Measurements from ENCODE around the gene CARD19. TPM values are rescaled to one million over a fixed set of nuclear protein-coding genes. Genes with fewer than 3 reads are reported as not detected.

CARD19 gene
- total and polyA plus RNA-seq, 2 experiments from 2014 or later: 36.8 to 48.3 TPM

DNA sequence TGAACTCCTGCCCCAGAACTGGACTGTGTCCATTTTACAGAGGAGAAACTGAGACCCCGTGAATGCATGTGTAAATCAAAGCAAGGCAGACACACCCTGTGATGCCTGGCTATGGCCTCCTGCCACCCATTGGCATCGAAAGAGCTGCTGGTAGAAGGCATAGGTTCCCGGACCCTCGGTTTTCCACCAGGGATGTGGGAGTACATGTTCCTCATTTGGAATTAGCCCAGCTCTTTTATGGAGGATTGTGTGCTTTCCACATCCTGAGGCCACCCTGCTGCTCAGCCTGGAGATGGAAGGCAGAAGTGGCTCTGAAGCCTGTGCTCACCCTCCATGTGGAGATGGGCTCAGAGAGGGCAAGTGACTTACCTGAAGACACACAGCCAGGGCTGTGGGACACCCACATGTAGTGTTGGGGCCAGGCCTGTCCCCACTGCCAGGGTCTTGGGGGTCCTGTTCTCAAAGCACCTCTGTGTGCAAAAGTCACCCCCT lies 34.7 kb upstream of the CARD19 start (continued):
- TF ChIP-seq, protein P1, sequence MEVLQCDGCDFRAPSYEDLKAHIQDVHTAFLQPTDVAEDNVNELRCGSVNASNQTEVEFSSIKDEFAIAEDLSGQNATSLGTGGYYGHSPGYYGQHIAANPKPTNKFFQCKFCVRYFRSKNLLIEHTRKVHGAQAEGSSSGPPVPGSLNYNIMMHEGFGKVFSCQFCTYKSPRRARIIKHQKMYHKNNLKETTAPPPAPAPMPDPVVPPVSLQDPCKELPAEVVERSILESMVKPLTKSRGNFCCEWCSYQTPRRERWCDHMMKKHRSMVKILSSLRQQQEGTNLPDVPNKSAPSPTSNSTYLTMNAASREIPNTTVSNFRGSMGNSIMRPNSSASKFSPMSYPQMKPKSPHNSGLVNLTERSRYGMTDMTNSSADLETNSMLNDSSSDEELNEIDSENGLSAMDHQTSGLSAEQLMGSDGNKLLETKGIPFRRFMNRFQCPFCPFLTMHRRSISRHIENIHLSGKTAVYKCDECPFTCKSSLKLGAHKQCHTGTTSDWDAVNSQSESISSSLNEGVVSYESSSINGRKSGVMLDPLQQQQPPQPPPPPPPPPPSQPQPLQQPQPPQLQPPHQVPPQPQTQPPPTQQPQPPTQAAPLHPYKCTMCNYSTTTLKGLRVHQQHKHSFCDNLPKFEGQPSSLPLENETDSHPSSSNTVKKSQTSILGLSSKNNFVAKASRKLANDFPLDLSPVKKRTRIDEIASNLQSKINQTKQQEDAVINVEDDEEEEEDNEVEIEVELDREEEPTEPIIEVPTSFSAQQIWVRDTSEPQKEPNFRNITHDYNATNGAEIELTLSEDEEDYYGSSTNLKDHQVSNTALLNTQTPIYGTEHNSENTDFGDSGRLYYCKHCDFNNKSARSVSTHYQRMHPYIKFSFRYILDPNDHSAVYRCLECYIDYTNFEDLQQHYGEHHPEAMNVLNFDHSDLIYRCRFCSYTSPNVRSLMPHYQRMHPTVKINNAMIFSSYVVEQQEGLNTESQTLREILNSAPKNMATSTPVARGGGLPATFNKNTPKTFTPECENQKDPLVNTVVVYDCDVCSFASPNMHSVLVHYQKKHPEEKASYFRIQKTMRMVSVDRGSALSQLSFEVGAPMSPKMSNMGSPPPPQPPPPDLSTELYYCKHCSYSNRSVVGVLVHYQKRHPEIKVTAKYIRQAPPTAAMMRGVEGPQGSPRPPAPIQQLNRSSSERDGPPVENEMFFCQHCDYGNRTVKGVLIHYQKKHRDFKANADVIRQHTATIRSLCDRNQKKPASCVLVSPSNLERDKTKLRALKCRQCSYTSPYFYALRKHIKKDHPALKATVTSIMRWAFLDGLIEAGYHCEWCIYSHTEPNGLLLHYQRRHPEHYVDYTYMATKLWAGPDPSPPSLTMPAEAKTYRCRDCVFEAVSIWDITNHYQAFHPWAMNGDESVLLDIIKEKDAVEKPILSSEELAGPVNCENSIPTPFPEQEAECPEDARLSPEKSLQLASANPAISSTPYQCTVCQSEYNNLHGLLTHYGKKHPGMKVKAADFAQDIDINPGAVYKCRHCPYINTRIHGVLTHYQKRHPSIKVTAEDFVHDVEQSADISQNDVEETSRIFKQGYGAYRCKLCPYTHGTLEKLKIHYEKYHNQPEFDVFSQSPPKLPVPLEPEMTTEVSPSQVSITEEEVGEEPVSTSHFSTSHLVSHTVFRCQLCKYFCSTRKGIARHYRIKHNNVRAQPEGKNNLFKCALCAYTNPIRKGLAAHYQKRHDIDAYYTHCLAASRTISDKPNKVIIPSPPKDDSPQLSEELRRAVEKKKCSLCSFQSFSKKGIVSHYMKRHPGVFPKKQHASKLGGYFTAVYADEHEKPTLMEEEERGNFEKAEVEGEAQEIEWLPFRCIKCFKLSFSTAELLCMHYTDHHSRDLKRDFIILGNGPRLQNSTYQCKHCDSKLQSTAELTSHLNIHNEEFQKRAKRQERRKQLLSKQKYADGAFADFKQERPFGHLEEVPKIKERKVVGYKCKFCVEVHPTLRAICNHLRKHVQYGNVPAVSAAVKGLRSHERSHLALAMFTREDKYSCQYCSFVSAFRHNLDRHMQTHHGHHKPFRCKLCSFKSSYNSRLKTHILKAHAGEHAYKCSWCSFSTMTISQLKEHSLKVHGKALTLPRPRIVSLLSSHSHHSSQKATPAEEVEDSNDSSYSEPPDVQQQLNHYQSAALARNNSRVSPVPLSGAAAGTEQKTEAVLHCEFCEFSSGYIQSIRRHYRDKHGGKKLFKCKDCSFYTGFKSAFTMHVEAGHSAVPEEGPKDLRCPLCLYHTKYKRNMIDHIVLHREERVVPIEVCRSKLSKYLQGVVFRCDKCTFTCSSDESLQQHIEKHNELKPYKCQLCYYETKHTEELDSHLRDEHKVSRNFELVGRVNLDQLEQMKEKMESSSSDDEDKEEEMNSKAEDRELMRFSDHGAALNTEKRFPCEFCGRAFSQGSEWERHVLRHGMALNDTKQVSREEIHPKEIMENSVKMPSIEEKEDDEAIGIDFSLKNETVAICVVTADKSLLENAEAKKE (CRISPR knock-in tag; IDR thresholded peaks at IDR 0.05): no peak
- TF ChIP-seq NANOG (IDR thresholded peaks at IDR 0.05; ENCODE audit: borderline replicate concordance): no peak
- TF ChIP-seq, protein P2, sequence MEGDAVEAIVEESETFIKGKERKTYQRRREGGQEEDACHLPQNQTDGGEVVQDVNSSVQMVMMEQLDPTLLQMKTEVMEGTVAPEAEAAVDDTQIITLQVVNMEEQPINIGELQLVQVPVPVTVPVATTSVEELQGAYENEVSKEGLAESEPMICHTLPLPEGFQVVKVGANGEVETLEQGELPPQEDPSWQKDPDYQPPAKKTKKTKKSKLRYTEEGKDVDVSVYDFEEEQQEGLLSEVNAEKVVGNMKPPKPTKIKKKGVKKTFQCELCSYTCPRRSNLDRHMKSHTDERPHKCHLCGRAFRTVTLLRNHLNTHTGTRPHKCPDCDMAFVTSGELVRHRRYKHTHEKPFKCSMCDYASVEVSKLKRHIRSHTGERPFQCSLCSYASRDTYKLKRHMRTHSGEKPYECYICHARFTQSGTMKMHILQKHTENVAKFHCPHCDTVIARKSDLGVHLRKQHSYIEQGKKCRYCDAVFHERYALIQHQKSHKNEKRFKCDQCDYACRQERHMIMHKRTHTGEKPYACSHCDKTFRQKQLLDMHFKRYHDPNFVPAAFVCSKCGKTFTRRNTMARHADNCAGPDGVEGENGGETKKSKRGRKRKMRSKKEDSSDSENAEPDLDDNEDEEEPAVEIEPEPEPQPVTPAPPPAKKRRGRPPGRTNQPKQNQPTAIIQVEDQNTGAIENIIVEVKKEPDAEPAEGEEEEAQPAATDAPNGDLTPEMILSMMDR (conservative IDR thresholded peaks at IDR 0.05; ENCODE audit: low read depth in 2 of 2): no peak
- no peak for TF ChIP-seq JUNB (IDR thresholded peaks at IDR 0.05; ENCODE audit: unreplicated experiment)
- TF ChIP-seq STAT1 (IDR thresholded peaks at IDR 0.05; ENCODE audit: unreplicated experiment): no peak
- no peak for TF ChIP-seq CREB1 (CRISPR knock-in tag; IDR thresholded peaks at IDR 0.05; ENCODE audit: low read depth)
